IMR-90 (cell line): Measurements from ENCODE around the gene DIP2A. TPM values are rescaled to one million over a fixed set of nuclear protein-coding genes. Genes with fewer than 3 reads are reported as not detected.
A peak's percentile ranks its signal among the peaks of the same experiment; 100 is the strongest.

Experiments
- ATAC-seq: fragments of 200-7000 bp; cut with Tn5 transposase; 2 replicates; pipeline ENCODE4 v1.9.1; 2020; ENCODE audit warnings: low read depth, mild to moderate bottlenecking, moderate library complexity
- BruUV-seq: library from RNA; stranded (reverse); fragments of 400-500 nt; replicated peaks from 2 replicates; lab custom pipeline; 2021; lab: Mats Ljungman, UMichigan
- CTCF ChIA-PET: fragments of 300-600 bp; formaldehyde crosslinking; extraction: SDS; loops from one replicate; lab custom pipeline; 2021; ENCODE audit warnings: antibody characterized with exemption; lab: Yijun Ruan, JAX
- POLR2A ChIA-PET: fragments of 300-600 bp; sonication (Branson Sonifier 250); formaldehyde crosslinking; loops from one replicate; lab custom pipeline; 2022; ENCODE audit warnings: antibody characterized with exemption; ENCODE audit not compliant: unreplicated experiment; lab: Charles Lee
- DNase-seq: peaks from one replicate; pipeline ENCODE4 v3.0.0; 2013
- H2AFZ ChIP-seq: replicated peaks from 2 replicates; pipeline ENCODE3; 2013; ENCODE audit warnings: low read length, mild to moderate bottlenecking; ENCODE audit not compliant: poor library complexity
- H2AK5ac ChIP-seq: 2 replicates; pipeline ENCODE4 v1.6.1; 2013; ENCODE audit warnings: low read depth, low read length, inconsistent platforms
- H2AK9ac ChIP-seq: replicated peaks from 2 replicates; pipeline ENCODE3; 2013; ENCODE audit warnings: mild to moderate bottlenecking, low read depth, low read length, moderate library complexity; ENCODE audit not compliant: poor library complexity
- H2BK120ac ChIP-seq: 2 replicates; pipeline ENCODE4 v1.6.1; 2013; ENCODE audit warnings: low read depth, low read length, inconsistent platforms
- H2BK15ac ChIP-seq: 3 replicates; pipeline ENCODE4 v1.6.1; 2013; ENCODE audit warnings: low read depth, low read length, inconsistent platforms
- H2BK20ac ChIP-seq: 2 replicates; pipeline ENCODE4 v1.6.1; 2013; ENCODE audit warnings: low read depth, mild to moderate bottlenecking, inconsistent platforms, low read length, moderate library complexity
- H2BK5ac ChIP-seq: 2 replicates; pipeline ENCODE4 v1.6.1; 2013; ENCODE audit warnings: mild to moderate bottlenecking, low read depth, low read length, inconsistent platforms; ENCODE audit not compliant: poor library complexity, severe bottlenecking
- H3K14ac ChIP-seq: replicated peaks from 2 replicates; pipeline ENCODE4 v1.6.1; 2013; ENCODE audit warnings: low read depth, low read length, inconsistent platforms
- H3K18ac ChIP-seq: 2 replicates; pipeline ENCODE4 v1.6.1; 2013; ENCODE audit warnings: low read depth, low read length, control low read depth
- H3K23ac ChIP-seq: 2 replicates; pipeline ENCODE4 v1.6.1; 2013; ENCODE audit warnings: low read depth, low read length, inconsistent platforms
- H3K27ac ChIP-seq: 2 replicates; pipeline ENCODE4 v1.5.1; 2013; ENCODE audit warnings: mild to moderate bottlenecking, control low read depth, low read length; ENCODE audit not compliant: insufficient read depth
- H3K27me3 ChIP-seq: 2 replicates; pipeline ENCODE4 v1.6.1; 2013; ENCODE audit warnings: low read length; ENCODE audit not compliant: control insufficient read depth, insufficient read depth
- H3K36me3 ChIP-seq: 2 replicates; pipeline ENCODE4 v1.6.1; 2013; ENCODE audit warnings: low read length, mixed read lengths; ENCODE audit not compliant: control insufficient read depth, insufficient read depth
- H3K4ac ChIP-seq: 2 replicates; pipeline ENCODE4 v1.6.1; 2013; ENCODE audit warnings: low read depth, low read length, inconsistent platforms
- H3K4me1 ChIP-seq: 2 replicates; pipeline ENCODE4 v1.6.1; 2013; ENCODE audit warnings: low read length, mixed read lengths; ENCODE audit not compliant: control insufficient read depth, insufficient read depth
- H3K4me2 ChIP-seq: 2 replicates; pipeline ENCODE4 v1.6.1; 2013; ENCODE audit warnings: low read depth, mild to moderate bottlenecking, control low read depth, low read length, moderate library complexity
- H3K4me3 ChIP-seq: 2 replicates; pipeline ENCODE4 v1.5.1; 2013; ENCODE audit warnings: low read depth, mild to moderate bottlenecking, control low read depth, low read length, moderate library complexity; ENCODE audit not compliant: insufficient read depth
- H3K56ac ChIP-seq: 2 replicates; pipeline ENCODE4 v1.6.1; 2013; ENCODE audit warnings: low read length, inconsistent platforms; ENCODE audit not compliant: insufficient read depth; ENCODE audit errors: extremely low read depth
- H3K79me1 ChIP-seq, 2 experiments: 2 replicates each; pipeline ENCODE4 v1.6.1; 2013; ENCODE audit warnings: low read length in 2 of 2, inconsistent platforms in 1 of 2, low read depth in 1 of 2
- H3K9ac ChIP-seq: 2 replicates; pipeline ENCODE4 v1.6.1; 2013; ENCODE audit warnings: low read depth, low read length, control low read depth
- H3K9me1 ChIP-seq: 2 replicates; pipeline ENCODE4 v1.6.1; 2013; ENCODE audit warnings: low read length, inconsistent platforms; ENCODE audit not compliant: insufficient read depth
- H3K9me3 ChIP-seq: 2 replicates; pipeline ENCODE4 v1.6.1; 2013; ENCODE audit warnings: low read length; ENCODE audit not compliant: control insufficient read depth, insufficient read depth
- H4K20me1 ChIP-seq: 2 replicates; pipeline ENCODE4 v1.6.1; 2013; ENCODE audit warnings: low read length, inconsistent platforms; ENCODE audit not compliant: insufficient read depth
- H4K5ac ChIP-seq: 2 replicates; pipeline ENCODE4 v1.6.1; 2013; ENCODE audit warnings: mild to moderate bottlenecking, low read depth, low read length, control low read depth
- H4K8ac ChIP-seq, 2 experiments: 2 replicates each; pipeline ENCODE4 v1.6.1; 2013; ENCODE audit warnings: low read depth in 2 of 2, low read length in 2 of 2, control low read depth in 1 of 2, inconsistent platforms in 1 of 2
- H4K91ac ChIP-seq: 2 replicates; pipeline ENCODE4 v1.6.1; 2013; ENCODE audit warnings: low read depth, low read length, inconsistent platforms; ENCODE audit not compliant: insufficient read depth
- RCOR1 ChIP-seq: IDR thresholded peaks from 2 replicates; pipeline ENCODE4 v1.6.1; 2012; ENCODE audit warnings: mild to moderate bottlenecking, low read length, improper control_type of control experiment; ENCODE audit not compliant: insufficient replicate concordance
- WGBS, 2 experiments: methylation state at CpG; one replicate each; pipeline versions ENCODE4 v1.1.5 to v1.1.7; 2013; ENCODE audit warnings: missing lambda C conversion rate in 2 of 2; ENCODE audit not compliant: insufficient read length in 1 of 2; ENCODE audit errors: extremely low coverage in 2 of 2; 5-methylcytosine and 5-hydroxymethylcytosine counted together
- dilution Hi-C: fragments of 300-500 bp; cut with HindIII; formaldehyde crosslinking; loops from one replicate; pipeline ENCODE4 v1.14.3; 2018; ENCODE audit warnings: low sequenced_read_pairs; ENCODE audit not compliant: unreplicated experiment
- in situ Hi-C: fragments of 300-500 bp; cut with MboI; formaldehyde crosslinking; loops from 3 replicates; pipeline ENCODE4 v1.14.3; 2019; ENCODE audit warnings: low sequenced_read_pairs, inconsistent platforms, mixed read lengths
- intact Hi-C: fragments of 100-400 bp; cut with micrococcal nuclease; formaldehyde crosslinking; loops from 2 replicates; pipeline ENCODE4 v1.10.0; 2022
- polyA plus RNA-seq, 3 experiments: library from polyadenylated mRNA; depleted of rRNA; stranded (reverse); fragments of >200 nt; gene quantifications; 2 replicates each; pipeline ENCODE4 v1.2.3, GENCODE V29; 2012; ENCODE audit warnings: low replicate concordance in 1 of 3
- total RNA-seq: library from RNA; depleted of rRNA; stranded (reverse); fragments of >200 nt; gene quantifications from 2 replicates; pipeline ENCODE4 v1.2.3, GENCODE V29; 2012

Gene DIP2A
- total and polyA plus RNA-seq, 2 of the 4 experiments (the other 2 are of a cell fraction): 17.9 to 24.3 TPM

- Histone ChIP-seq H3K36me3 (no peaks in the 10 kb centered on the region), H3K9me1 (peaks cover 19% of the 10 kb centered on the region), H3K4me3 (no peak overlapping the region), H3K56ac (no peak overlapping the region), H3K18ac (no peak overlapping the region), H3K4me1 (peaks cover 24% of the 10 kb centered on the region), H3K27me3 (no peaks in the 10 kb centered on the region), H3K4me2 (peak overlapping the region; percentile 34), H2BK120ac (no peak overlapping the region), H3K9ac (no peak overlapping the region; the same call in 1 of the 2 replicates), H4K20me1 (no peaks in the 10 kb centered on the region; the same call in 1 of the 2 replicates), H3K9me3 (no peaks in the 10 kb centered on the region), H2AK9ac (peak overlapping the region; percentile 1), H2AK5ac (0 out of 2 replicates have a peak overlapping the region, but pooled peaks have one; percentile 39), H3K23ac (peak overlapping the region; percentile 2; the same call in 1 of the 2 replicates), H4K91ac (peak overlapping the region; percentile 19; the same call in 1 of the 2 replicates), H2AFZ (peak overlapping the region; percentile 67), H4K5ac (no peak overlapping the region; the same call in 1 of the 2 replicates), H2BK15ac (no peak overlapping the region; the same call in 2 of the 3 replicates), H3K79me1 (peaks cover 27 to 79% of the 10 kb centered on the region in 2 experiments), H3K14ac (no peak overlapping the region), H4K8ac (peak overlapping the region in 1 of 2 experiments; percentile 9; a peak in 1 of 4 replicates), H3K27ac (peak overlapping the region; percentile 30; the same call in 1 of the 2 replicates), H3K4ac (peak overlapping the region; percentile 6; the same call in 1 of the 2 replicates), H2BK20ac (no peak overlapping the region), H2BK5ac (peak overlapping the region; percentile 7)
- no TSS peak for BruUV-seq
- in situ Hi-C loops: no loop called here
- ChIA-PET POLR2A (no interaction called here), CTCF (interaction anchor here (1.6 kb wide), 1 partner anchor 31 kb away, joined by 3 read pairs; no protein-coding TSS in a partner anchor)
- 100% methylated on average over 1 of the region's 10 CpGs; no CpG with 5 or more reads in 1 of the 2 experiments for WGBS, 2 experiments
- peak; percentile 66 for DNase-seq
- intact Hi-C loops: no loop called here
- ATAC-seq: no peak
- dilution Hi-C loops: no loop called here
- no peak for TF ChIP-seq RCOR1
Measured at GRCh38 chr21:46455575-46456385, 2.9 kb upstream of the DIP2A start.
